Lower lobe of right lung (tissue), 2 donors: ENCODE data around the gene RNF166. TPM values are rescaled to one million over a fixed set of nuclear protein-coding genes. Genes with fewer than 3 reads are reported as not detected.

Source experiments
- ATAC-seq, 2 donors: fragments of 200-7000 bp; cut with Tn5 transposase; one replicate each; pipeline ENCODE4 v1.9.1; 2020 to 2022; ENCODE audit warnings: mild to moderate bottlenecking in 2 of 2, moderate library complexity in 2 of 2
- DNase-seq: peaks from one replicate; pipeline ENCODE4 v3.0.0-alpha.2; 2020
- H3K27ac ChIP-seq: fragments of 200-600 bp; one replicate; pipeline ENCODE4 v1.8.0; 2022
- H3K27me3 ChIP-seq: fragments of 200-600 bp; one replicate; pipeline ENCODE4 v1.8.0; 2022; ENCODE audit warnings: low read depth
- H3K36me3 ChIP-seq: fragments of 200-600 bp; one replicate; pipeline ENCODE4 v1.8.0; 2022; ENCODE audit warnings: mild to moderate bottlenecking
- H3K4me1 ChIP-seq: fragments of 200-600 bp; one replicate; pipeline ENCODE4 v1.8.0; 2022
- H3K4me3 ChIP-seq: fragments of 200-600 bp; one replicate; pipeline ENCODE4 v1.8.0; 2022; ENCODE audit warnings: mild to moderate bottlenecking
- H3K9me3 ChIP-seq: fragments of 200-600 bp; one replicate; pipeline ENCODE4 v1.8.0; 2022
- CTCF ChIP-seq: fragments of 200-600 bp; IDR thresholded peaks from one replicate; pipeline ENCODE4 v1.8.0; 2022; ENCODE audit warnings: antibody characterized with exemption, mild to moderate bottlenecking
- intact Hi-C: fragments of 100-400 bp; cut with DNase I; formaldehyde crosslinking; loops from one replicate; pipeline ENCODE4 v1.11.0; 2022
- total RNA-seq: library from RNA; stranded (reverse); fragmentation: NEBNext Ultra II Directional; extraction: Animal tissue kit (Norgen Biotek cat#: 25700); gene quantifications from one replicate; pipeline ENCODE4 v1.2.1, GENCODE V29; 2021
- donor health status: DM: no; HTN: yes; CAD: no; lungs with severe emphysema.

RNF166 gene
- total RNA-seq, 1 donor from 2014 or later: 61.9 TPM

GRCh38 chr16:88740727-88741055 is 34.5 kb upstream of the RNF166 start:
- H3K36me3 ChIP-seq: peaks cover 63% of the 10 kb centered on the region
- H3K4me3 ChIP-seq: no peak overlapping the region
- peaks cover 23% of the 10 kb centered on the region for H3K4me1 ChIP-seq
- DNase-seq (no peak), ATAC-seq (no peak)
- H3K9me3 ChIP-seq: no peaks in the 10 kb centered on the region
- no peak for TF ChIP-seq CTCF
- intact Hi-C loops: no loop called here
- no peak overlapping the region for H3K27ac ChIP-seq
- H3K27me3 ChIP-seq: no peaks in the 10 kb centered on the region

GRCh38 chr16:88739977-88740726 is 33.9 kb upstream of the RNF166 start:
- no peak overlapping the region for H3K27ac ChIP-seq
- ATAC-seq: no peak
- H3K27me3 ChIP-seq: no peaks in the 10 kb centered on the region
- intact Hi-C loops: no loop called here
- H3K9me3 ChIP-seq: no peaks in the 10 kb centered on the region
- peaks cover 19% of the 10 kb centered on the region for H3K4me1 ChIP-seq
- H3K36me3 ChIP-seq: peaks cover 68% of the 10 kb centered on the region
- no peak overlapping the region for H3K4me3 ChIP-seq
- no peak for DNase-seq
- TF ChIP-seq CTCF: no peak

GRCh38 chr16:88739139-88739976 is 33.1 kb upstream of the RNF166 start:
- no peak overlapping the region for H3K4me3 ChIP-seq
- ATAC-seq: no peak
- H3K9me3 ChIP-seq: no peaks in the 10 kb centered on the region
- intact Hi-C loops: no loop called here
- H3K4me1 ChIP-seq: peaks cover 11% of the 10 kb centered on the region
- peaks cover 76% of the 10 kb centered on the region for H3K36me3 ChIP-seq
- H3K27me3 ChIP-seq: no peaks in the 10 kb centered on the region
- TF ChIP-seq CTCF: no peak
- no peak for DNase-seq
- H3K27ac ChIP-seq: no peak overlapping the region

GRCh38 chr16:88738151-88739084 is 32.2 kb upstream of the RNF166 start:
- intact Hi-C loops: no loop called here
- TF ChIP-seq CTCF: no peak

More at GRCh38 chr16:88738151-88739084, 32.2 kb upstream of the RNF166 start:
- H3K27me3 ChIP-seq: no peaks in the 10 kb centered on the region
- ATAC-seq (peak in 1 of 2 donors; percentile 1), DNase-seq (no peak)
- peaks cover 85% of the 10 kb centered on the region for H3K36me3 ChIP-seq
- no peak overlapping the region for H3K27ac ChIP-seq
- H3K4me1 ChIP-seq: peaks cover 5% of the 10 kb centered on the region
- no peaks in the 10 kb centered on the region for H3K9me3 ChIP-seq
- H3K4me3 ChIP-seq: no peak overlapping the region
